BLaER1 (cell line): ENCODE results near the gene SLC9A7.
"Not testable (repeated sequence)": the region's sequence is repeated elsewhere in the genome, so short reads cannot be mapped to it uniquely, and the experiment has no call there.

Experiments used
- H3K27ac ChIP-seq: shearing (Covaris generic); formaldehyde crosslinking; 2 replicates; pipeline ENCODE4 v1.8.1; 2022
- H3K27me3 ChIP-seq: shearing (Covaris generic); formaldehyde crosslinking; 2 replicates; pipeline ENCODE4 v1.8.1; 2022
- H3K36me3 ChIP-seq: shearing (Covaris generic); formaldehyde crosslinking; 2 replicates; pipeline ENCODE4 v1.8.1; 2022
- H3K4me1 ChIP-seq: shearing (Covaris generic); formaldehyde crosslinking; 2 replicates; pipeline ENCODE4 v1.8.1; 2022
- H3K4me2 ChIP-seq: shearing (Covaris generic); formaldehyde crosslinking; 2 replicates; pipeline ENCODE4 v1.8.1; 2022
- H3K4me3 ChIP-seq: shearing (Covaris generic); formaldehyde crosslinking; 2 replicates; pipeline ENCODE4 v1.8.1; 2022
- H3K9ac ChIP-seq: shearing (Covaris generic); formaldehyde crosslinking; 2 replicates; pipeline ENCODE4 v1.8.1; 2022
- H3K9me3 ChIP-seq: shearing (Covaris generic); formaldehyde crosslinking; 2 replicates; pipeline ENCODE4 v1.8.1; 2022
- H4K20me1 ChIP-seq: shearing (Covaris generic); formaldehyde crosslinking; 2 replicates; pipeline ENCODE4 v1.8.1; 2022
- Cebpa-rat ChIP-seq: shearing (Covaris generic); IDR thresholded peaks from 2 replicates; pipeline ENCODE4 v1.8.1; 2022

Gene SLC9A7

GRCh38 chrX:46730765-46731164 lies 28.2 kb downstream of the SLC9A7 start:
- no peak overlapping the region for H3K9ac ChIP-seq
- H3K9me3 ChIP-seq = peaks cover 12% of the 10 kb centered on the region
- no peak overlapping the region for H3K27ac ChIP-seq
- no peak overlapping the region for H3K4me3 ChIP-seq
- TF ChIP-seq Cebpa-rat = no peak
- no peaks in the 10 kb centered on the region for H3K27me3 ChIP-seq
- H3K36me3 ChIP-seq = no peaks in the 10 kb centered on the region
- no peaks in the 10 kb centered on the region for H4K20me1 ChIP-seq
- no peaks in the 10 kb centered on the region for H3K4me1 ChIP-seq
- no peak overlapping the region for H3K4me2 ChIP-seq

GRCh38 chrX:46727441-46727840 lies 31.5 kb downstream of the SLC9A7 start:
- Histone ChIP-seq H3K4me1 (no peaks in the 10 kb centered on the region), H3K36me3 (no peaks in the 10 kb centered on the region), H4K20me1 (no peaks in the 10 kb centered on the region), H3K9me3 (0 out of 2 replicates have a peak, but pooled peaks cover 4% of the 10 kb centered on the region), H3K27ac (no peak overlapping the region), H3K4me2 (no peak overlapping the region), H3K9ac (no peak overlapping the region), H3K4me3 (no peak overlapping the region), H3K27me3 (no peaks in the 10 kb centered on the region)
- no peak for TF ChIP-seq Cebpa-rat

DNA sequence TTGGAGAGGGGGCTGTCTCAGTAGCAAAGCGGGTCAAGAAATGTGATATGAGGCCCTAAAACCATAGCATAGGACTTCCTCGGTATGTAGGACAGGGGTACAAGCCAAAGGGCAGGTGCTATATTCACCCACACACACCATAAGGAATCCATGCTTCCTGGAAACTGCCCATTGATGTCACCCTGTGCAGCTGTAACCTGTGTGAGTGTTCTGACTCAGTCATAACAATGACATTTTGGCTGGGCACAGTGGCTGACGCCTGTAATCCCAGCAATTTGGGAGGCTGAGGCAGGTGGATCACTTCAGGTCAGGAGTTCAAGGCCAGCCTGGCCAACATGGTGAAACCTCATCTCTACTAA lies 35.4 kb downstream of the SLC9A7 start:
- H3K27me3 ChIP-seq, H3K36me3 ChIP-seq, H3K4me3 ChIP-seq, H3K4me2 ChIP-seq, H3K27ac ChIP-seq, H3K4me1 ChIP-seq, H3K9me3 ChIP-seq, H3K9ac ChIP-seq, H4K20me1 ChIP-seq: not testable (repeated sequence)

DNA sequence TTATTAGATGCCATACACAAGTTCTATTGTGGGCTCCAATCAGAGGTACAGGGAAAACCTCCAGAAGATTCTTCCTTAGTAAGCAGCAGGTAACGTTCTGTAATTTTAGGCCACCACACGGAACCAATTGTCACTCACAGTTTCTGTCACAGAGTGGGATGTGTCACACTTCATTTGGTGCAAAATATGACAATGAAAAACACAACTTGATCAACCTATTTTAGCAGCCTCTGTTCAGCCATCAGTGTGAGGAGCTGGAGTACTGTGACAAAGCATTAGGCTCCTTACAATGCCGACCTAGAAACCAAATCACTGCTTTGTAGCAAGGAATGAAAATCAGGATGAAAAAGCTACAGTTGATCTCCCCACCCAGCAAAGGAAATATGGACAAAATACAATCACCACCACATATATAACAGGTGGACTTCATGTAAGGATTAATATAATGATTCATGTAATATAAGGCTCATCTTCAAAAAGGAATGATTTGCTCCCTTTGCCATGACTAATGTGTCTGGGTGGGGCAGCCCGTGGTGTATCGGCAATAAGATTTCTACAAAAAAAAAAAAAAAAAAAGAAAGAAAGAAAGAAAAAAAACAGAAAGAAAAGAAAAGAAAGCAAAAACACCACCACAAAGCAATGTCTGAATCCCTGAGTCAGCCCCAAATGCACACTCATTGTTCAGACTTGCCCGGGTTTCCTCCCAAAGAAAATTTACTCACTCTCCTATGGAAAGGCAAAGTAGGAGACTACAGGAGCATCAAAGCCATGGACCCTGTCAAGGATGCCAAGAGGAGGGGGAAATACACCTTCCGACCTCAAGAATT lies 36.0 kb downstream of the SLC9A7 start:
- Histone ChIP-seq H3K4me2 (no peak overlapping the region), H3K9ac (no peak overlapping the region), H4K20me1 (no peaks in the 10 kb centered on the region), H3K36me3 (no peaks in the 10 kb centered on the region), H3K4me3 (no peak overlapping the region), H3K27me3 (no peaks in the 10 kb centered on the region), H3K4me1 (no peaks in the 10 kb centered on the region), H3K9me3 (peaks cover under 1% of the 10 kb centered on the region; the same call in 1 of the 2 replicates), H3K27ac (no peak overlapping the region)
- no peak for TF ChIP-seq Cebpa-rat

GRCh38 chrX:46716796-46717195 lies 42.1 kb downstream of the SLC9A7 start:
- Histone ChIP-seq H3K36me3 (no peaks in the 10 kb centered on the region), H3K9me3 (peaks cover 9% of the 10 kb centered on the region; the same call in 1 of the 2 replicates), H3K4me3 (no peak overlapping the region), H3K27ac (no peak overlapping the region), H3K4me2 (no peak overlapping the region), H3K9ac (no peak overlapping the region), H4K20me1 (no peaks in the 10 kb centered on the region), H3K4me1 (peaks cover 28% of the 10 kb centered on the region), H3K27me3 (no peaks in the 10 kb centered on the region)
- no peak for TF ChIP-seq Cebpa-rat

- no peaks in the 10 kb centered on the region for H3K27me3 ChIP-seq
- peaks cover 10% of the 10 kb centered on the region; the same call in 1 of the 2 replicates for H3K9me3 ChIP-seq
- no peaks in the 10 kb centered on the region for H3K36me3 ChIP-seq
- no peak overlapping the region for H3K27ac ChIP-seq
- H3K9ac ChIP-seq = no peak overlapping the region
- no peak overlapping the region for H3K4me2 ChIP-seq
- TF ChIP-seq Cebpa-rat = no peak
- H4K20me1 ChIP-seq = no peaks in the 10 kb centered on the region
- H3K4me3 ChIP-seq = no peak overlapping the region
- H3K4me1 ChIP-seq = peaks cover 36% of the 10 kb centered on the region
These were observed 42.9 kb downstream of the SLC9A7 start for GRCh38 chrX:46715997-46716396.

GRCh38 chrX:46715530-46715929 lies 43.4 kb downstream of the SLC9A7 start:
- no peak overlapping the region for H3K27ac ChIP-seq
- peaks cover 41% of the 10 kb centered on the region for H3K4me1 ChIP-seq
- H3K4me3 ChIP-seq = no peak overlapping the region
- H3K4me2 ChIP-seq = no peak overlapping the region
- peaks cover 10% of the 10 kb centered on the region; the same call in 1 of the 2 replicates for H3K9me3 ChIP-seq
- no peaks in the 10 kb centered on the region for H3K36me3 ChIP-seq
- no peaks in the 10 kb centered on the region for H4K20me1 ChIP-seq
- H3K9ac ChIP-seq = no peak overlapping the region
- no peak for TF ChIP-seq Cebpa-rat
- H3K27me3 ChIP-seq = no peaks in the 10 kb centered on the region

DNA sequence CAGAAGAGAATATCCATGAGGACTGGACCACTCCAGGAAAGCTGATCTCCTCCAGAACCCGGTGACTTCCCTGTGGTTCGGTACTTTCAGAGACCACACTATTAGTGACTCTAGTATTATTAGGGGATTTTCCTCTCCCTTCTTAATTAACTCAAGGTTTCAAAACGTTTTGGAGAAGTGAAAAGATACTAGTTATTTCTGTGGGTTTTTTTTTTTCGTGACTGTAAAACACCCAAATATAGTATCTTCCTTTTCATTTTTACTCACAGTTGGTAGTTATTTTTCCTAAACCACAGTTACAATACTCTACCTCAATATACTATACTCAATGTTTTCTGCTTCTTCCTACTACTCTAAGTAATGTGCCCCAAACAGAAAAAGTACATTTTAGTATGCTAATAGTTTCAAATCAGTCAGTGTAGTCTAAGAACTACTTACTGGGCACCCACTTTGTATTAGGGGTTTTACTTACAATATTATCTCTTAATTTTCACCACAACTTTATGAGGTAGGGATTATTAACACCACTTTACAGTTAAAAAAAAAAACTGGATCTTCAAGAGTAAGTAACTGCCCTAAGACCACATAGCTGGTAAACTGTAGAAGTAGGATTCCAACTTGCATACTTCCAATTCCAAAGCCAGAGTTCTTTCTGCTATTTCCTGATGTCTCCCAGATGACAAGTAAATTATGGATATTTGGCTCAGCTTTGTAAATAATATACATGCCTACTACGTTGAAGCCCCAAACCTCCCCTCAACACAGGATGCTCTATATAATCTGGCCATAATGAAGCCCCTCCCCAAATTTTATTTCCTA lies 45.0 kb downstream of the SLC9A7 start:
- no peak overlapping the region for H3K4me3 ChIP-seq

GRCh38 chrX:46712764-46713163 lies 46.2 kb downstream of the SLC9A7 start:
- H3K27me3 ChIP-seq = no peaks in the 10 kb centered on the region
- no peaks in the 10 kb centered on the region for H4K20me1 ChIP-seq
- peaks cover 51% of the 10 kb centered on the region for H3K4me1 ChIP-seq
- H3K4me3 ChIP-seq = no peak overlapping the region
- no peak overlapping the region for H3K9ac ChIP-seq
- H3K9me3 ChIP-seq = peaks cover 12% of the 10 kb centered on the region; the same call in 1 of the 2 replicates
- H3K27ac ChIP-seq = peak overlapping the region; percentile 44; the same call in 1 of the 2 replicates
- 0 out of 2 replicates have a peak, but pooled peaks cover 5% of the 10 kb centered on the region for H3K36me3 ChIP-seq
- no peak for TF ChIP-seq Cebpa-rat
- H3K4me2 ChIP-seq = peak overlapping the region; percentile 87

More for the DNA sequence above, 45.0 kb downstream of the SLC9A7 start:
- H4K20me1 ChIP-seq = no peaks in the 10 kb centered on the region
- no peak for TF ChIP-seq Cebpa-rat
- H3K36me3 ChIP-seq = no peaks in the 10 kb centered on the region
- H3K9ac ChIP-seq = no peak overlapping the region
- H3K27ac ChIP-seq = peak overlapping the region; percentile 44; the same call in 1 of the 2 replicates
- no peaks in the 10 kb centered on the region for H3K27me3 ChIP-seq
- peak overlapping the region; percentile 87 for H3K4me2 ChIP-seq
- H3K4me1 ChIP-seq = peaks cover 51% of the 10 kb centered on the region
- peaks cover 10% of the 10 kb centered on the region; the same call in 1 of the 2 replicates for H3K9me3 ChIP-seq
